ENCODE measurements around the gene ZSWIM2.
A peak's percentile ranks its signal among the peaks of the same experiment; 100 is the strongest.
"Not testable (repeated sequence)": the region's sequence is repeated elsewhere in the genome, so short reads cannot be mapped to it uniquely, and the experiment has no call there.

The ZSWIM2 gene

GRCh38 chr2:186848873-186849578 is at the start of gene ZSWIM2:
ZSWIM2 (minus strand) TSS chr2:186849170; CDS start chr2:186849130, 40 bp downstream.
- no peaks in the 10 kb centered on the region for H3K36me3 ChIP-seq
- H3K9me3 ChIP-seq: no peaks in the 10 kb centered on the region
- TF ChIP-seq CTCF (IDR thresholded peaks at IDR 0.05): no peak
- H3K4me3 ChIP-seq (ENCODE audit: low read depth in 1 of 2, low read length in 1 of 2): peak within 1 kb of the TSS; percentile 39 to 45
- peaks cover 11 to 14% of the 10 kb centered on the region in 2 experiments for H3K4me1 ChIP-seq (ENCODE audit: control insufficient read depth in 1 of 2, insufficient read depth in 1 of 2, low read depth in 1 of 2, low read length in 1 of 2)
- H3K27ac ChIP-seq: no peak within 1 kb of the TSS
- H3K27me3 ChIP-seq: peaks cover 8% of the 10 kb centered on the region

- not testable (repeated sequence) for H3K9me3 ChIP-seq; H3K36me3 ChIP-seq; H3K4me3 ChIP-seq (ENCODE audit: low read depth in 1 of 2, low read length in 1 of 2); H3K4me1 ChIP-seq (ENCODE audit: control insufficient read depth in 1 of 2, insufficient read depth in 1 of 2, low read depth in 1 of 2, low read length in 1 of 2); H3K27ac ChIP-seq; H3K27me3 ChIP-seq
These were observed 47.2 kb upstream of the ZSWIM2 start for GRCh38 chr2:186896220-186896619.

GRCh38 chr2:186895451-186895850 is 46.5 kb upstream of the ZSWIM2 start:
- no peaks in the 10 kb centered on the region for H3K27me3 ChIP-seq
- no peaks in the 10 kb centered on the region for H3K4me1 ChIP-seq (ENCODE audit: control insufficient read depth in 1 of 2, insufficient read depth in 1 of 2, low read depth in 1 of 2, low read length in 1 of 2)
- no peak overlapping the region for H3K4me3 ChIP-seq (ENCODE audit: low read depth in 1 of 2, low read length in 1 of 2)
- no peak for TF ChIP-seq CTCF (IDR thresholded peaks at IDR 0.05)
- no peak overlapping the region for H3K27ac ChIP-seq
- H3K36me3 ChIP-seq: no peaks in the 10 kb centered on the region
- H3K9me3 ChIP-seq: no peaks in the 10 kb centered on the region

DNA sequence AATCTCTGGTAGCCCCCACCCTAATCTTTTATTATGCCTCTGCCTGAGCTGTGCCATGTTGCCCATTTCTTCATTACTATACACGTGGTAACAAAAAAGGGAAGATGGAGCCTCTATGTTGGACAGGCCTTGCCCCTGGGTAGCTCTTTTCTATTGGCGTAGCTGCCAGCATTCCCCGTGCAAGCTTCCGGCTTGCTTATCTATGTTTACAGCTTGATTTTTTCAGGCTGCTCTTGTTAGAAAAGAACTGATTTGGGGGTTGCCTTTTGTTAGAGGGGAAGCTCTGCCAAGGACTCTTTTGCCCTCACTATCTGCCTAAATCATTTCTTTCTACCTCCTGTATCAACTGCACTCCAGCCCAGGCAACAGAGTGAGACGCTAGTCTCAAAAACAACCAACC is 45.5 kb upstream of the ZSWIM2 start:
- H3K27me3 ChIP-seq: no peaks in the 10 kb centered on the region
- no peaks in the 10 kb centered on the region for H3K36me3 ChIP-seq
- H3K4me3 ChIP-seq (ENCODE audit: low read depth in 1 of 2, low read length in 1 of 2): no peak overlapping the region
- no peaks in the 10 kb centered on the region for H3K4me1 ChIP-seq (ENCODE audit: control insufficient read depth in 1 of 2, insufficient read depth in 1 of 2, low read depth in 1 of 2, low read length in 1 of 2)
- H3K27ac ChIP-seq: no peak overlapping the region
- TF ChIP-seq CTCF (IDR thresholded peaks at IDR 0.05): no peak
- no peaks in the 10 kb centered on the region for H3K9me3 ChIP-seq

GRCh38 chr2:186892821-186893220 is 43.9 kb upstream of the ZSWIM2 start:
- no peaks in the 10 kb centered on the region for H3K9me3 ChIP-seq
- no peaks in the 10 kb centered on the region for H3K27me3 ChIP-seq
- H3K4me3 ChIP-seq (ENCODE audit: low read depth in 1 of 2, low read length in 1 of 2): no peak overlapping the region
- H3K27ac ChIP-seq: no peak overlapping the region
- no peak for TF ChIP-seq CTCF (IDR thresholded peaks at IDR 0.05)
- H3K4me1 ChIP-seq (ENCODE audit: control insufficient read depth in 1 of 2, insufficient read depth in 1 of 2, low read depth in 1 of 2, low read length in 1 of 2): no peaks in the 10 kb centered on the region
- no peaks in the 10 kb centered on the region for H3K36me3 ChIP-seq

- H3K27ac ChIP-seq: no peak overlapping the region
- no peaks in the 10 kb centered on the region for H3K36me3 ChIP-seq
- H3K27me3 ChIP-seq: no peaks in the 10 kb centered on the region
- H3K4me1 ChIP-seq (ENCODE audit: control insufficient read depth in 1 of 2, insufficient read depth in 1 of 2, low read depth in 1 of 2, low read length in 1 of 2): no peaks in the 10 kb centered on the region
- no peak overlapping the region for H3K4me3 ChIP-seq (ENCODE audit: low read depth in 1 of 2, low read length in 1 of 2)
- TF ChIP-seq CTCF (IDR thresholded peaks at IDR 0.05): no peak
- H3K9me3 ChIP-seq: no peaks in the 10 kb centered on the region
These were observed 42.2 kb upstream of the ZSWIM2 start for GRCh38 chr2:186891185-186891621.
